HEK293T (cell line): ENCODE measurements around the gene NOD2.

Source experiments
- CTCF ChIA-PET: fragments of 350-600 bp; formaldehyde crosslinking; extraction: SDS; loops from one replicate; lab custom pipeline; 2021; ENCODE audit warnings: antibody characterized with exemption, inconsistent platforms; lab: Yijun Ruan, JAX
- POLR2A ChIA-PET: fragments of 350-600 bp; formaldehyde crosslinking; extraction: SDS; loops from one replicate; lab custom pipeline; 2020; ENCODE audit warnings: antibody characterized with exemption, inconsistent platforms; lab: Yijun Ruan, JAX
- DNase-seq: peaks from one replicate; pipeline ENCODE4 v3.0.0; 2012; ENCODE audit warnings: mixed read lengths; ENCODE audit errors: extremely low spot score
- ARNT ChIP-seq: fragments of 450-650 bp; IDR thresholded peaks from 2 replicates; pipeline ENCODE4 v1.6.1; 2017; ENCODE audit warnings: mild to moderate bottlenecking
- BHLHE40 ChIP-seq: fragments of 450-650 bp; IDR thresholded peaks from 2 replicates; pipeline ENCODE4 v1.6.1; 2016; ENCODE audit warnings: mild to moderate bottlenecking, moderate library complexity, borderline replicate concordance
- CTBP1 ChIP-seq: fragments of 450-650 bp; IDR thresholded peaks from 2 replicates; pipeline ENCODE4 v1.6.1; 2016; ENCODE audit warnings: borderline replicate concordance
- ELF4 ChIP-seq: fragments of 450-650 bp; IDR thresholded peaks from 2 replicates; pipeline ENCODE4 v1.6.1; 2017; ENCODE audit warnings: antibody characterized with exemption
- FOXA1 ChIP-seq: fragments of 450-650 bp; IDR thresholded peaks from 2 replicates; pipeline ENCODE4 v1.6.1; 2016; ENCODE audit warnings: mild to moderate bottlenecking
- FOXK2 ChIP-seq: fragments of 450-650 bp; IDR thresholded peaks from 2 replicates; pipeline ENCODE4 v1.6.1; 2016; ENCODE audit warnings: mild to moderate bottlenecking
- FOXM1 ChIP-seq: fragments of 450-650 bp; IDR thresholded peaks from 2 replicates; pipeline ENCODE4 v1.6.1; 2017; ENCODE audit warnings: mild to moderate bottlenecking, borderline replicate concordance
- HDGF ChIP-seq: fragments of 450-650 bp; IDR thresholded peaks from 2 replicates; pipeline ENCODE4 v1.6.1; 2017; ENCODE audit warnings: antibody characterized with exemption, borderline replicate concordance
- L3MBTL2 ChIP-seq: fragments of 450-650 bp; conservative IDR thresholded peaks from 2 replicates; pipeline ENCODE4 v1.6.1; 2016; ENCODE audit warnings: mild to moderate bottlenecking
- LEF1 ChIP-seq: fragments of 450-650 bp; IDR thresholded peaks from 2 replicates; pipeline ENCODE4 v1.6.1; 2017; ENCODE audit warnings: mild to moderate bottlenecking, borderline replicate concordance
- NFRKB ChIP-seq: fragments of 450-650 bp; IDR thresholded peaks from 2 replicates; pipeline ENCODE4 v1.6.1; 2016; ENCODE audit warnings: mild to moderate bottlenecking, moderate library complexity
- PKNOX1 ChIP-seq: fragments of 450-650 bp; IDR thresholded peaks from 2 replicates; pipeline ENCODE4 v1.6.1; 2016
- SP1 ChIP-seq: fragments of 450-650 bp; IDR thresholded peaks from 2 replicates; pipeline ENCODE4 v1.6.1; 2017
- SUZ12 ChIP-seq: fragments of 450-650 bp; IDR thresholded peaks from 2 replicates; pipeline ENCODE4 v1.6.1; 2016; ENCODE audit warnings: mild to moderate bottlenecking
- TARDBP ChIP-seq: fragments of 450-650 bp; IDR thresholded peaks from 2 replicates; pipeline ENCODE4 v1.6.1; 2016
- ZNF384 ChIP-seq: fragments of 450-650 bp; IDR thresholded peaks from 2 replicates; pipeline ENCODE4 v1.6.1; 2016

Gene NOD2

GRCh38 chr16:50743581-50744225 lies 50.3 kb downstream of the NOD2 start:
- no peak for DNase-seq
- CTCF ChIA-PET = interaction anchor here (0.7 kb wide), 1 partner anchor 63 kb away, joined by 3 read pairs; no protein-coding TSS in a partner anchor
- POLR2A ChIA-PET = no interaction called here

DNA sequence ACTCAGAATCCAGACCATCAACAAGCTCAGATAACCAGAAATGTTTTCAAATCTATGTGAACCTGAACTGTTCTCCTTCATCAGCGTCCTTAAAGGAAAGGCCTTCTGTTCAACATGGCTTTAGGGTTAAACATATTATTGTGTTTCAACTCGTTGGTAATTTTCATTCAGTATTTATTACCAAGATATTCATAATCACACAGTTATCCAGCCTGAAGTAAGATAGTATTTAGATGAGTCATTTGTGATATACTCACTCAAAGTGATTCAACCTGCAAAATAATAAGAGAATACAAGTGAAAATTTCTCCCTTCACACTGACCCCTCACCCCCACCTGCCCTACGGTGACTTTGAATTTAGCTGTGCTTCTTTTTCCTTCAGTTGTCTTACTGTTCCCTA lies 51.5 kb downstream of the NOD2 start:
- TF ChIP-seq SUZ12 (no peak), FOXK2 (no peak), NFRKB (no peak), ELF4 (no peak)
- no peak for DNase-seq
- ChIA-PET POLR2A (no interaction called here), CTCF (interaction anchor here (0.7 kb wide), 1 partner anchor 61 kb away, joined by 3 read pairs; no protein-coding TSS in a partner anchor)

More at GRCh38 chr16:50743581-50744225, 50.3 kb downstream of the NOD2 start:
- TF ChIP-seq FOXA1 = no peak

- TF ChIP-seq CTBP1 (no peak), TARDBP (no peak), FOXA1 (no peak), FOXK2 (no peak), NFRKB (no peak), ZNF384 (no peak), LEF1 (no peak), FOXM1 (no peak), SP1 (no peak), L3MBTL2 (no peak), ELF4 (no peak), ARNT (no peak), BHLHE40 (no peak), SUZ12 (no peak), PKNOX1 (no peak)
- POLR2A ChIA-PET = no interaction called here
Observed at GRCh38 chr16:50745940-50746339, 52.5 kb downstream of the NOD2 start.

DNA sequence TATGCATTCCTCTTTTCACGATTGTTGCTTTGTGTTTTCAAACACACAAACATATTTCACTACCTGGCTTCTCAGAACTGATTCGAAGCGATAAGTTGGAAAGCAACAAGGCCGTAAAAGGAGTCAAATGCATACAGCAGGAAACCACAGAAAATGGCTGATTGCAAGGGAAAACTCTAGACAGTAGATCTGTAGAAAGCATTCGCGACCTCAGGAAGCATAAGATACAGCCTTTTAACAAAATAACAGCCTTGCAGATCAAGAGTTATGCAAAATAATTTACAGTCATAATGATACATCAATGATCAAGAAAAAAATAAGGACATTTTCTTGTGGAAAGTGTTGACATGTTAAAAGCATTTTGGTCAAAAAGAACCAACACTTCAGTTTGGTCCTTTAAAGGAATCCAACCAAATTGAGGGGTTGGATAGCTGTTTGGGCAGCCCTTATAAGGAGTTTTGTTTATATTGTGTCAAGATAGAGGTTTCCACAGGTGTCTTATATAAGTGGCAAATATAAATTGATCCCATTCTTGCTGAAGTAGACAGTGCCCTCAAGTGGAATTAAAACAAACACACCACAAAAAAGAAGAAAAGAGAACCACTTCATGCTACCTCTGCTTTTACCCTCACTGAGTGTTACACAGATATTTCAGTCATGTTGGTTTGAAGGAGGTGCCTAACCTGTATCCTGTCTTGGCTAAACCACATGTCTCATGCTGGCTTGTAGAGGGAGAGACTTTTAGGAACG lies 54.0 kb downstream of the NOD2 start:
- no peak for DNase-seq
- ChIA-PET POLR2A (no interaction called here), CTCF (interaction anchor here (0.6 to 1.4 kb wide), 2 partner anchors 55 to 75 kb away, joined by 3 to 6 read pairs; no protein-coding TSS in a partner anchor)
- no peak for TF ChIP-seq BHLHE40
- no peak for TF ChIP-seq SUZ12
- no peak for TF ChIP-seq CTBP1
- TF ChIP-seq ZNF384 = no peak
- no peak for TF ChIP-seq SP1
- no peak for TF ChIP-seq HDGF
- no peak for TF ChIP-seq PKNOX1
- no peak for TF ChIP-seq TARDBP
- no peak for TF ChIP-seq FOXA1
- no peak for TF ChIP-seq ELF4
- no peak for TF ChIP-seq ARNT
- TF ChIP-seq LEF1 = no peak
- TF ChIP-seq FOXK2 = no peak
- TF ChIP-seq FOXM1 = no peak

More at GRCh38 chr16:50745940-50746339, 52.5 kb downstream of the NOD2 start:
- CTCF ChIA-PET = interaction anchor here (1.4 kb wide), 1 partner anchor 74 kb away, joined by 6 read pairs; no protein-coding TSS in a partner anchor
- no peak for DNase-seq

DNA sequence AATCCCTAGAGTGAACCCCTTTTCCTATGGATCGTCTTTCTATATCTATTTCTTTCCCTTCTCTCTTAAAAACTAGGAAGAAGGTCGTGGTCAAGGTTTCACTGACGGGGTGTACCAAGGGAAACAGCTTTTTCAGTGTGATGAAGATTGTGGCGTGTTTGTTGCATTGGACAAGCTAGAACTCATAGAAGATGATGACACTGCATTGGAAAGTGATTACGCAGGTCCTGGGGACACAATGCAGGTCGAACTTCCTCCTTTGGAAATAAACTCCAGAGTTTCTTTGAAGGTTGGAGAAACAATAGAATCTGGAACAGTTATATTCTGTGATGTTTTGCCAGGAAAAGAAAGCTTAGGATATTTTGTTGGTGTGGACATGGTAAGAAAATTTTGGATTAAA lies 58.1 kb downstream of the NOD2 start:
- CTCF ChIA-PET = no interaction called here
- TF ChIP-seq L3MBTL2 = no peak
- no peak for TF ChIP-seq SP1
- no peak for TF ChIP-seq ARNT
- TF ChIP-seq ZNF384 = no peak
- no peak for TF ChIP-seq LEF1
- TF ChIP-seq TARDBP = no peak
- TF ChIP-seq CTBP1 = no peak
- no peak for TF ChIP-seq FOXM1
- no peak for TF ChIP-seq ELF4
- TF ChIP-seq SUZ12 = no peak
- no peak for TF ChIP-seq BHLHE40
- DNase-seq = no peak
- POLR2A ChIA-PET = no interaction called here

DNA sequence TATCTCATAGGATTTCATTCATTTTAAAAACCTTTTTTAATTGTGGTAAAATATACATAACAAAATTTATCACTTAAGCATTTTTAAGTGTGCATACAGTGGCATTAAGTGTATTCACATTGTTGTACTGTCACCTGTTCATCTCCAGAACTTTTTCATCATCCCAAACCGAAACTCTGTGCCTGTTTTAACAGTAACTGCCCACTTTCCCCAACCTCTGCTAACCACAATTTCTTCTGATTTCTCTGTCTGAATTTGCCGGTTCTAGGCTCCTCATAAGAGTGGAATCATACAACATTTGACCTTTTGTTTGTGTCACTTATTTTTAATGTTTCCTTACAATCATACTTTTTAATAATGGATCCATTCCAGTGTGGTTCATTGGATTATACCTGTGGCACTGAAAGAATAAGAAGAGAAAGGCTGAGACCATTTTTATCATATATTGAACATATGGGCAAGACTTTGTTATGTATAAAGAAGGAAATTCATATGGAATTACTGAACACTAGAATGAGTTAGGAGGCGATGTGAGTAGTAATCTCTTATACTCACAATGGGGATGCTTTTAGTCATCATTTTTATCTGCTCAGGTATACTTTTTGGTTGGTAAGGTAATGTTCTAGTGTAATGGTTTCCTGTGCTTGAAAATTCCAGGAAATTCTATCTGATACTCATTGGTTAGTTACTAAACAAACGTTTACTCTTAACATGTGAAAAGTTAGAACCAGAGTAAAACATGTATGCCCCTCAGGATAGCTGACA lies 59.2 kb downstream of the NOD2 start:
- TF ChIP-seq SUZ12 (no peak), TARDBP (no peak), ARNT (no peak), ELF4 (no peak), L3MBTL2 (no peak), FOXK2 (no peak), NFRKB (no peak), HDGF (no peak), FOXA1 (no peak), SP1 (no peak), LEF1 (no peak), ZNF384 (no peak), PKNOX1 (no peak), CTBP1 (no peak)
- ChIA-PET POLR2A (no interaction called here), CTCF (no interaction called here)
- DNase-seq = no peak
